Osteocyte (in vitro differentiated cells): Measurements from ENCODE around the gene CST9. TPM values are rescaled to one million over a fixed set of nuclear protein-coding genes. Genes with fewer than 3 reads are reported as not detected.

ENCODE experiments used
- DNase-seq: peaks from one replicate; pipeline ENCODE4 v3.0.0; 2021; ENCODE audit warnings: mixed read lengths; ENCODE audit not compliant: unreplicated experiment; ENCODE audit errors: extremely low spot score
- H3K27ac Mint-ChIP-seq: one replicate; pipeline ENCODE4 v1.8.0; 2021; ENCODE audit warnings: mild to moderate bottlenecking, mixed read lengths; ENCODE audit not compliant: unreplicated experiment
- H3K27me3 Mint-ChIP-seq: one replicate; pipeline ENCODE4 v1.8.0; 2021; ENCODE audit warnings: mixed read lengths; ENCODE audit not compliant: unreplicated experiment
- H3K36me3 Mint-ChIP-seq: one replicate; pipeline ENCODE4 v1.8.0; 2021; ENCODE audit warnings: mixed read lengths; ENCODE audit not compliant: unreplicated experiment
- H3K4me1 Mint-ChIP-seq: one replicate; pipeline ENCODE4 v1.8.0; 2021; ENCODE audit warnings: mixed read lengths; ENCODE audit not compliant: unreplicated experiment
- H3K4me3 Mint-ChIP-seq: one replicate; pipeline ENCODE4 v1.8.0; 2021; ENCODE audit warnings: mild to moderate bottlenecking, moderate library complexity, mixed read lengths; ENCODE audit not compliant: unreplicated experiment
- H3K9me3 Mint-ChIP-seq: one replicate; pipeline ENCODE4 v1.8.0; 2021; ENCODE audit warnings: mixed read lengths; ENCODE audit not compliant: unreplicated experiment
- CTCF ChIP-seq: fragments of 200-600 bp; sonication (generic); IDR thresholded peaks from 2 replicates; pipeline ENCODE4 v1.5.0; 2021; ENCODE audit warnings: antibody characterized with exemption, mild to moderate bottlenecking, moderate library complexity
- total RNA-seq: library from RNA; stranded (reverse); gene quantifications from 2 replicates; pipeline ENCODE4 v1.2.1, GENCODE V29; 2021

CST9 gene
- total RNA-seq, 1 donor from 2014 or later = not detected

- no peak for TF ChIP-seq CTCF
- H3K27me3 Mint-ChIP-seq = peaks cover 14% of the 10 kb centered on the region
- H3K9me3 Mint-ChIP-seq = no peaks in the 10 kb centered on the region
- H3K27ac Mint-ChIP-seq = no peak overlapping the region
- no peak overlapping the region for H3K4me3 Mint-ChIP-seq
- no peak for DNase-seq
- no peaks in the 10 kb centered on the region for H3K36me3 Mint-ChIP-seq
- no peaks in the 10 kb centered on the region for H3K4me1 Mint-ChIP-seq
These were observed 17.0 kb downstream of the CST9 start for GRCh38 chr20:23588434-23589403.

- no peak overlapping the region for H3K27ac Mint-ChIP-seq
- peaks cover 14% of the 10 kb centered on the region for H3K27me3 Mint-ChIP-seq
- TF ChIP-seq CTCF = no peak
- H3K36me3 Mint-ChIP-seq = no peaks in the 10 kb centered on the region
- DNase-seq = no peak
- H3K9me3 Mint-ChIP-seq = no peaks in the 10 kb centered on the region
- H3K4me3 Mint-ChIP-seq = no peak overlapping the region
- H3K4me1 Mint-ChIP-seq = no peaks in the 10 kb centered on the region
These were observed 18.1 kb downstream of the CST9 start for GRCh38 chr20:23587631-23588030.

- no peaks in the 10 kb centered on the region for H3K9me3 Mint-ChIP-seq
- H3K27ac Mint-ChIP-seq = no peak overlapping the region
- DNase-seq = no peak
- no peak for TF ChIP-seq CTCF
- H3K4me1 Mint-ChIP-seq = no peaks in the 10 kb centered on the region
- no peak overlapping the region for H3K4me3 Mint-ChIP-seq
- H3K27me3 Mint-ChIP-seq = peaks cover 19% of the 10 kb centered on the region
- H3K36me3 Mint-ChIP-seq = no peaks in the 10 kb centered on the region
These were observed 18.8 kb downstream of the CST9 start for GRCh38 chr20:23586735-23587525.

- Mint-ChIP-seq H3K36me3 (no peaks in the 10 kb centered on the region), H3K27me3 (peaks cover 26% of the 10 kb centered on the region), H3K4me3 (no peak overlapping the region), H3K9me3 (no peaks in the 10 kb centered on the region), H3K4me1 (no peaks in the 10 kb centered on the region), H3K27ac (no peak overlapping the region)
- TF ChIP-seq CTCF = no peak
- DNase-seq = no peak
These were observed 19.6 kb downstream of the CST9 start for GRCh38 chr20:23585808-23586734.
